Omental fat pad (tissue), 4 donors: ENCODE data around the gene CECR2. TPM values are rescaled to one million over a fixed set of nuclear protein-coding genes. Genes with fewer than 3 reads are reported as not detected.

Experiments used
- ATAC-seq: fragments of 150-250 bp; one replicate; pipeline ENCODE4 v1.9.1; 2016; ENCODE audit warnings: mild to moderate bottlenecking, moderate library complexity; ENCODE audit not compliant: low FRiP score
- DNase-seq: peaks from one replicate; pipeline ENCODE4 v3.0.0-alpha.2; 2019; ENCODE audit warnings: low spot score
- CTCF ChIP-seq, 3 donors: fragments of 450-650 bp; IDR thresholded peaks; one replicate each; pipeline ENCODE4 v1.5.1; 2016 to 2017; ENCODE audit warnings: antibody characterized with exemption in 3 of 3, mild to moderate bottlenecking in 3 of 3, moderate library complexity in 2 of 3
- total RNA-seq, 4 donors: library from RNA; depleted of rRNA; stranded (reverse); fragments of >200 nt; gene quantifications; one replicate each; pipeline ENCODE4 v1.1.0, GENCODE V29; 2016

Gene CECR2
- total RNA-seq, 4 donors from 2014 or later = 0.24 to 3.9 (median 0.70) TPM

- DNase-seq (no peak), ATAC-seq (no peak)
- TF ChIP-seq CTCF (IDR thresholded peaks at IDR 0.05) = no peak
Observed at GRCh38 chr22:17366329-17366728, 2.9 kb upstream of the CECR2 start.

DNA sequence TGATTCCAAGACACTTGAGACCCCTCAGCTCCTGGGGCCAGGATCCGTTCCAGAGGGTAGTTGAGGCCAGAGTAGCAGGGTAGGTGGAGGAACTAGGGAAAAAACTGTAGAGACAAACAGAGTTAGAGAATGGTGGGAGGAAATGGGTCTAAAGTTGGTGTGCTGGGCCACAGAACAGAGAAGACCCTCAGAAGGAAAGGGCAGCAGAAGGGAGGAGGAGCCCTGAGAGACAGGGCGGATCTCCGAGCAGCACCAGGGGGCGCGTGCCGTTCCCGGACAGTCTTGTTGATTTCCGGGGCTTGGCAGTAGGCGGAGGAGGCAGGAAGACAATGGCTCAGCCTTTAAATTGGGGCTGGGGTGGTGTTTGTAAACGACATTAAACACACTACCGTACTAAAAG, 2.4 kb upstream of the CECR2 start:
- DNase-seq = no peak
- ATAC-seq = no peak
- TF ChIP-seq CTCF (IDR thresholded peaks at IDR 0.05) = no peak

- DNase-seq = no peak
- no peak for ATAC-seq
- TF ChIP-seq CTCF (IDR thresholded peaks at IDR 0.05) = no peak
Observed at GRCh38 chr22:17368144-17368543, 1.1 kb upstream of the CECR2 start.

GRCh38 chr22:17368554-17369438, 464 bp upstream of the CECR2 start:
- DNase-seq (no peak), ATAC-seq (peak; percentile 14)
- no peak for TF ChIP-seq CTCF (IDR thresholded peaks at IDR 0.05)

DNA sequence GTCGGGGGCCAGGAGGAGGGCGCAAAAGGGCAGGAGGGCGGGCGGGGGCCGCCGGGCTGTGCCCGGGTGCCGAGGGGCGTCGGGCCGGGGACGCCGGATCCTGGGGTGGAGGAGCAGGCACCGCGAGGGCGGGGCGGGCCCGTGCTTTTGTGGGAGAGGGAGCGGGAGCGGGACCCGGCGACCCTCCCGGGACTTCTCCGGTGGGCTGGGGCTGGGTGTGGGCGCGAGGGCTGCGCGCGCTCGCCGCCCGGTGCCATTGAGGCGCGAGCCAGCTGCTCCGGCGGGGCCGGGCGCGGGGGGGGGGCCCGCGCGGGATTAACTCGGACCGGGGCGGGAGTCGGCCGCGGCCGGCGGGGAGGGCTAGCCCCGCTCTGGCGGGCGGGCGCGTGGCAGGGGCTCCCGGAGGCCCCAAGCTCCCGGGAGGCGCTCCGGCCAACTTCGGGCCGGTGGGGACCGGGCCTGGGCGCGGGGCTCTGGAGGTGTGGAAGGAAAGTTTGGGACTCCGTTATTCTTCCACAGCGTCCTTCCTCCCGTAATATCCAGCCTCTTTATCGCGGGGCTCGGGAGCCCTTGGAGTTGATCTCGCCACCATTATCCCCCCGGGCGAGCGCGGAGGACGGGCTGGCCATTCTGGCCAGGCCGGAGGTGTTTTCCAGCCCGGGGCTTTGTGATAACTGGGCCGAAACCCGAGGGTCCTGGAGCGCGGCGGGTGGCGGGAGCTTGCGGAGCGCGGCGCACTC, 936 bp downstream of the CECR2 start:
- ATAC-seq = no peak

DNA sequence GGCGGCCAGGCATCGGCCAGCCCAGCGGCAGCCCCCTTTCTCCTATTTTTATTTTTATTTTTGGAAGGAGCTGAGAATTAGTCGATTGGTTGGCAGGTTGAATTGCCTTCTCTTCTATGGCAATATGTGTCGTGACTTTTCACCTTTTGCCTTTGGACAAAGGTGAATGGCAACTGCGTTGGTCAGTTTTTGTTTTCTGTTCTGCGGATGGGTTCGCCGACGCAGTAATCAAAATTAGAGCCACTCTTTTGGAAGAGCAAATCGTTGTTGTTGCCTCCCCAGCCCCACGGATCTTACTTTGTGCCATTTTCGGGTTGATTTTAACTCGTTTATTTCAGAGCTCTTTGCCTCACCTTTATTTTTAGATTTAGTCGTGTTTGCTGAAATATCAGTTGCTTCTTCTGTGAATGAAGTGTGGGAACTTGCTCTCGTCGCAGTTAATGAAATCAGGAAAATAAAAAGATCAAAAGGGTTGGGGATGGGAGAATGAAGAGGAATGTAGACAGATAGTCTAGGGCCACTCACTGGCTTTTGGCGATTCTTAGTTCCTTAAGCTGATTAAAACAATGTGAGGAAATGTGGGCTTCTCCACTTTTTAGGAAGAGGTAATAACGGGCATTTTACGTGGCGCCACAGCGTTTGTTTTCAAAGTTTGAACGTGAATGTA, 1.6 kb downstream of the CECR2 start:
- ATAC-seq (no peak), DNase-seq (no peak)
- no peak for TF ChIP-seq CTCF (IDR thresholded peaks at IDR 0.05)

More for the DNA sequence above, 936 bp downstream of the CECR2 start:
- DNase-seq = no peak
- no peak for TF ChIP-seq CTCF (IDR thresholded peaks at IDR 0.05)
